ENCODE data around the gene FAM177A1. TPM values are rescaled to one million over a fixed set of nuclear protein-coding genes. Genes with fewer than 3 reads are reported as not detected.

The FAM177A1 gene
- total RNA-seq, 1 experiment from 2014 or later: 46.7 TPM

DNA sequence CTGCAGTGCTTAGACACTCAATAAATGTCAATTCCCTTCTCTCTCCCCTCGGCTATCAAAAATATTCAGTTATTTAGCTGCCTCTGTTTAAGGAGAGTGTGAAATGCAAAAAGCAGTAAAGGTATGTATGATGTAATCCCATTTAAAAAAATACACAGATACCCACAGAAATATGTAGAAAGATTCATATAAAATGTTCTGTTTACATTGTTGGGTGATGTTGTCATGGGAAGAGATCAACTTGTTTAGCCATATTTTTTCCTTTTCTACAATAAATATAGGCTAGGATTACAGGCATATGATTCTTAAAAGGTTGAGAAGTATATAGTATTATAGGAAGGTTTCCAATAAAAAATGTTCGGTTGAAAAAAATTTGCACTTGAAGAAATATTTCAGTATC lies 68.0 kb downstream of the FAM177A1 start:
- Histone ChIP-seq H3K27ac (ENCODE audit: low read length) (no peak overlapping the region), H3K27me3 (ENCODE audit: control insufficient read depth, insufficient read depth, low read length) (no peaks in the 10 kb centered on the region), H3K4me1 (ENCODE audit: control insufficient read depth, insufficient read depth, low read length) (no peaks in the 10 kb centered on the region), H3K4me3 (ENCODE audit: low read depth in 2 of 2, low read length in 2 of 2) (no peak overlapping the region), H3K36me3 (ENCODE audit: control insufficient read depth, insufficient read depth, low read length) (no peaks in the 10 kb centered on the region; the same call in 1 of the 2 replicates), H3K9me3 (ENCODE audit: control insufficient read depth, insufficient read depth, low read depth, low read length) (no peaks in the 10 kb centered on the region)
- ChIA-PET CTCF (no interaction called here), POLR2A (no interaction called here)
- ATAC-seq (no peak), DNase-seq (ENCODE audit: low read depth, low spot score) (no peak)
- intact Hi-C loops (cut with micrococcal nuclease; ENCODE audit: unreplicated experiment) (no loop called here), in situ Hi-C loops (cut with HindIII; ENCODE audit: low pct_unique_long_range_greater_than_20kb, low sequenced_read_pairs) (no loop called here)
- TF ChIP-seq, protein P1, sequence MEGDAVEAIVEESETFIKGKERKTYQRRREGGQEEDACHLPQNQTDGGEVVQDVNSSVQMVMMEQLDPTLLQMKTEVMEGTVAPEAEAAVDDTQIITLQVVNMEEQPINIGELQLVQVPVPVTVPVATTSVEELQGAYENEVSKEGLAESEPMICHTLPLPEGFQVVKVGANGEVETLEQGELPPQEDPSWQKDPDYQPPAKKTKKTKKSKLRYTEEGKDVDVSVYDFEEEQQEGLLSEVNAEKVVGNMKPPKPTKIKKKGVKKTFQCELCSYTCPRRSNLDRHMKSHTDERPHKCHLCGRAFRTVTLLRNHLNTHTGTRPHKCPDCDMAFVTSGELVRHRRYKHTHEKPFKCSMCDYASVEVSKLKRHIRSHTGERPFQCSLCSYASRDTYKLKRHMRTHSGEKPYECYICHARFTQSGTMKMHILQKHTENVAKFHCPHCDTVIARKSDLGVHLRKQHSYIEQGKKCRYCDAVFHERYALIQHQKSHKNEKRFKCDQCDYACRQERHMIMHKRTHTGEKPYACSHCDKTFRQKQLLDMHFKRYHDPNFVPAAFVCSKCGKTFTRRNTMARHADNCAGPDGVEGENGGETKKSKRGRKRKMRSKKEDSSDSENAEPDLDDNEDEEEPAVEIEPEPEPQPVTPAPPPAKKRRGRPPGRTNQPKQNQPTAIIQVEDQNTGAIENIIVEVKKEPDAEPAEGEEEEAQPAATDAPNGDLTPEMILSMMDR (IDR thresholded peaks at IDR 0.05): no peak
- no TSS peak for BruUV-seq (replicated peaks)

DNA sequence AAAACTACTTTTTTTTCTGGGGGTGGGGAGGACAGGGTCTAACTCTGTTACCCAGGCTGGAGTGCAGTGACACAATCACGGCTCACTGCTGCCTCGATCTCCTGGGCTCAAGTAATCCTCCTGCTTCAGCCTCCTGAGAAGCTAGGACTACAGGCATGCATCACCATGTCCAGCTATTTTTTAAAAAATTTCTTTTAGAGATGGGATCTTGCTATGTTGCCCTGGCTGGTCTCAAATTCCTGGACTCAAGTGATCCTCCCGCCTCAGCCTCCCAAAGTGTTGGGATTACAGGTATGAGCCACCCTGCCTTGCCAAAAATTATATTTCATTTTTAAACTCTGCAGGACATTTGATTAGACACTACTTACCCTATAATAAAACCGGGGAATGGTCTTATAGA lies 70.2 kb downstream of the FAM177A1 start:
- H3K36me3 ChIP-seq (ENCODE audit: control insufficient read depth, insufficient read depth, low read length): no peaks in the 10 kb centered on the region; the same call in 1 of the 2 replicates
- 0 out of 2 replicates have a peak, but pooled peaks cover 4% of the 10 kb centered on the region for H3K4me1 ChIP-seq (ENCODE audit: control insufficient read depth, insufficient read depth, low read length)
- H3K4me3 ChIP-seq (ENCODE audit: low read depth in 2 of 2, low read length in 2 of 2): no peak overlapping the region
- ChIA-PET POLR2A (no interaction called here), CTCF (no interaction called here)
- no peaks in the 10 kb centered on the region for H3K9me3 ChIP-seq (ENCODE audit: control insufficient read depth, insufficient read depth, low read depth, low read length)
- no peaks in the 10 kb centered on the region for H3K27me3 ChIP-seq (ENCODE audit: control insufficient read depth, insufficient read depth, low read length)
- ATAC-seq: no peak
- H3K27ac ChIP-seq (ENCODE audit: low read length): no peak overlapping the region
- in situ Hi-C loops (cut with HindIII; ENCODE audit: low pct_unique_long_range_greater_than_20kb, low sequenced_read_pairs) (no loop called here), intact Hi-C loops (cut with micrococcal nuclease; ENCODE audit: unreplicated experiment) (no loop called here)
- DNase-seq (ENCODE audit: low read depth, low spot score): no peak
- BruUV-seq (replicated peaks): no TSS peak
- TF ChIP-seq, protein P1 (IDR thresholded peaks at IDR 0.05): no peak
- TF ChIP-seq TCF7L2 (IDR thresholded peaks at IDR 0.05; ENCODE audit: low read depth, low read length): no peak

DNA sequence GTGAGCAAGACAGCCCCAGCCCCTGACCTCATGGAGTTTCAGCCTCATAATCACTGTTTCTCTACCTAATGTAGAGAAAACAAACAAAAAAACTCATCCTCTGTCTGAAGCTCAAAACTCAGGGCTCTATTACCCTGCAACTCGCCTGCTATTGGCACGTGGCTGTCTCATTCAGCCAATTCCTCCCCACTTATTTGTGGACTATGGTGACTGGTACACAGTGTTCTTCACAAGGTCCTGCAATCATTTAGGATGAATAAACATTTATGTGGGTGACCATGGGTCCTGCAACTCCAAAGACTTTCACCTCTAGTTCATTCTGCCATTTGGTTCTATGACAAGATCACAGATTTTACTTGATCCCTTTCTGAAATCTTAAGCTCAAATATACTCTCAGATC lies 71.0 kb downstream of the FAM177A1 start:
- H3K4me3 ChIP-seq (ENCODE audit: low read depth in 2 of 2, low read length in 2 of 2): no peak overlapping the region
- intact Hi-C loops (cut with micrococcal nuclease; ENCODE audit: unreplicated experiment): no loop called here
- CTCF ChIA-PET: interaction anchor here (0.7 kb wide), 1 partner anchor 299 kb away, joined by 3 read pairs; no protein-coding TSS in a partner anchor
- H3K27ac ChIP-seq (ENCODE audit: low read length): no peak overlapping the region
- no peaks in the 10 kb centered on the region for H3K27me3 ChIP-seq (ENCODE audit: control insufficient read depth, insufficient read depth, low read length)
- in situ Hi-C loops (cut with HindIII; ENCODE audit: low pct_unique_long_range_greater_than_20kb, low sequenced_read_pairs): no loop called here
- POLR2A ChIA-PET: no interaction called here
- H3K9me3 ChIP-seq (ENCODE audit: control insufficient read depth, insufficient read depth, low read depth, low read length): no peaks in the 10 kb centered on the region
- no peak for DNase-seq (ENCODE audit: low read depth, low spot score)
- no TSS peak for BruUV-seq (replicated peaks)
- TF ChIP-seq TCF7L2 (IDR thresholded peaks at IDR 0.05; ENCODE audit: low read depth, low read length) (no peak), SIN3A (IDR thresholded peaks at IDR 0.05; ENCODE audit: borderline replicate concordance, insufficient read depth, low read depth, low read length) (no peak), POLR2AphosphoS5 (IDR thresholded peaks at IDR 0.05; ENCODE audit: low read depth, low read length) (no peak)
- TF ChIP-seq, protein P1 (IDR thresholded peaks at IDR 0.05): no peak
- TF ChIP-seq, protein P2, sequence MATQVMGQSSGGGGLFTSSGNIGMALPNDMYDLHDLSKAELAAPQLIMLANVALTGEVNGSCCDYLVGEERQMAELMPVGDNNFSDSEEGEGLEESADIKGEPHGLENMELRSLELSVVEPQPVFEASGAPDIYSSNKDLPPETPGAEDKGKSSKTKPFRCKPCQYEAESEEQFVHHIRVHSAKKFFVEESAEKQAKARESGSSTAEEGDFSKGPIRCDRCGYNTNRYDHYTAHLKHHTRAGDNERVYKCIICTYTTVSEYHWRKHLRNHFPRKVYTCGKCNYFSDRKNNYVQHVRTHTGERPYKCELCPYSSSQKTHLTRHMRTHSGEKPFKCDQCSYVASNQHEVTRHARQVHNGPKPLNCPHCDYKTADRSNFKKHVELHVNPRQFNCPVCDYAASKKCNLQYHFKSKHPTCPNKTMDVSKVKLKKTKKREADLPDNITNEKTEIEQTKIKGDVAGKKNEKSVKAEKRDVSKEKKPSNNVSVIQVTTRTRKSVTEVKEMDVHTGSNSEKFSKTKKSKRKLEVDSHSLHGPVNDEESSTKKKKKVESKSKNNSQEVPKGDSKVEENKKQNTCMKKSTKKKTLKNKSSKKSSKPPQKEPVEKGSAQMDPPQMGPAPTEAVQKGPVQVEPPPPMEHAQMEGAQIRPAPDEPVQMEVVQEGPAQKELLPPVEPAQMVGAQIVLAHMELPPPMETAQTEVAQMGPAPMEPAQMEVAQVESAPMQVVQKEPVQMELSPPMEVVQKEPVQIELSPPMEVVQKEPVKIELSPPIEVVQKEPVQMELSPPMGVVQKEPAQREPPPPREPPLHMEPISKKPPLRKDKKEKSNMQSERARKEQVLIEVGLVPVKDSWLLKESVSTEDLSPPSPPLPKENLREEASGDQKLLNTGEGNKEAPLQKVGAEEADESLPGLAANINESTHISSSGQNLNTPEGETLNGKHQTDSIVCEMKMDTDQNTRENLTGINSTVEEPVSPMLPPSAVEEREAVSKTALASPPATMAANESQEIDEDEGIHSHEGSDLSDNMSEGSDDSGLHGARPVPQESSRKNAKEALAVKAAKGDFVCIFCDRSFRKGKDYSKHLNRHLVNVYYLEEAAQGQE (IDR thresholded peaks at IDR 0.05; ENCODE audit: insufficient read depth in 1 of 2, low read depth in 2 of 2, low read length in 1 of 2): no peak
- H3K36me3 ChIP-seq (ENCODE audit: control insufficient read depth, insufficient read depth, low read length): no peaks in the 10 kb centered on the region; the same call in 1 of the 2 replicates
- H3K4me1 ChIP-seq (ENCODE audit: control insufficient read depth, insufficient read depth, low read length): 0 out of 2 replicates have a peak, but pooled peaks cover 4% of the 10 kb centered on the region
- ATAC-seq: no peak
